Measurements from ENCODE around the gene ZNF764.

ZNF764 gene

DNA sequence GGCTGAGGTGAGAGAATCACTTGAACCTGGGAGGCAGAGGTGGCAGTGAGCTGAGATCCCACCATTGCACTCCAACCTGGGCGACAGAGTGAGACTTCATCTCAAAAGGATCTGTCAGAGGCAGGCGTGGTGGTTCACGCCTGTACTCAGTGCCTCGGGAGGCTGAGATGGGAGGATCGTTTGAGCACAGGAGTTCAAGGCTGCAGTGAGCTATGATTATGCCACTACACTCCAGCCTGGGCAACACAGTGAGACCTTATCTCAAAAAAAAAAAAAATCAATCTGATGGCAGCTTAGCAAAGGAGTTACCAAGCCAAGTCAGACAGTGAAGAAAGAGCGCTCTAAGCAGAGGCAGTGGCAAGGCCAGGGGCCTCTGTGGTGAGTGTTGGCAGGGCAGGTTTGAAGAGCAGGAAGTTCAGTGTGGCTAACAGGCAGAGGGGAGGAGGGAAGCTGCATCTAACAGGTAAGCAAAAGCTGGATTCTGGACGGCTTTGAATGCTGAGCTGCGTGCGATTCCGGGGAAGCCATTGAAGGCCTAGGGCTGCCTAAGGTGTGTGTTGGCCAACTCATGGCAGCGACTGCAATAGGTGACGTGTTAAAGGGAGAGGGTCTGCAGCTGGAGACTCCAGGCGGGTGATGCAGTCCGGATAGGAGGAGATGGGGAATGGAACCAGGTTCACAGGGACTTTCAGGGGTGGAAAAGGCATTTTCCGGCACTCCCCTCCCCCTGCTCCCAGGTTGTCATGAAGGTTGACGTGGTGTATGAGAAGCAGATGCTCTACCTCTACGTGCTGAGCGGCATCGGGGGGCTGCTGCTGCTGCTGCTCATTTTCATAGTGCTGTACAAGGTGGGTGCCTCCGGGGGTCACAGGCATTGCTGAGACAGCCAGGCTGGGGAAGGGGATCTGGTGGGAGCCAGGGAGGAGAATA is 38.8 kb downstream of the ZNF764 start:
- H3K9me3 ChIP-seq (ENCODE audit: control insufficient read depth in 2 of 2, low read length in 2 of 2), result no peaks in the 10 kb centered on the region

DNA sequence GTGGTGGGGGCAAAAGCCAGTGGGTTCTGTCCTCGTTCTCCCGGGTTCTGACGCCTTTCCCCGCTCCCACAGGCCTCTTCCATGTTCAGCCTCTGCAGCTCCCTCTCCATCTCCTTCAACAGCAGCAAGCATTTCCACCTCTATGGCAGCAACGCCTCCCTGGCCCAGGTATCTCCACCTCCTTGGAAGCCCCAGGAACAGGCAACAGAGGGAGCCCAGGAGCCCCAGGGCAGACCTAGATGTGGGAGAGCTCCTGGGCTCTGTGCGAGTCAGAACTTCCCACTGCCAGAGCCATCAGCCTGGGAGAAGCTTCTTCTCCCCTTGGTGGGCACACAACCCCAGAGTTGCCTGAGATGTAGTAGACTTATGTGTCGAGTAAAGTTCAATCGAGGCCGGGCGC is 39.6 kb downstream of the ZNF764 start:
- Histone ChIP-seq H3K27ac (ENCODE audit: low read length) (no peak overlapping the region), H3K36me3 (ENCODE audit: control insufficient read depth in 2 of 2, insufficient read depth in 2 of 2, low read length in 2 of 2) (no peaks in the 10 kb centered on the region)

More for the DNA sequence above, 38.8 kb downstream of the ZNF764 start:
- H3K27me3 ChIP-seq (ENCODE audit: control insufficient read depth in 1 of 2, insufficient read depth in 2 of 2, low read length in 2 of 2), result no peaks in the 10 kb centered on the region
- no peak overlapping the region for H3K9ac ChIP-seq (ENCODE audit: low read length in 2 of 2)
- H3K27ac ChIP-seq (ENCODE audit: low read length), result no peak overlapping the region
- no peaks in the 10 kb centered on the region for H3K36me3 ChIP-seq (ENCODE audit: control insufficient read depth in 2 of 2, insufficient read depth in 2 of 2, low read length in 2 of 2)
- H3K4me3 ChIP-seq (ENCODE audit: low read length in 2 of 2), result no peak overlapping the region
- no peaks in the 10 kb centered on the region for H3K4me1 ChIP-seq (ENCODE audit: control insufficient read depth, insufficient read depth, low read length)

DNA sequence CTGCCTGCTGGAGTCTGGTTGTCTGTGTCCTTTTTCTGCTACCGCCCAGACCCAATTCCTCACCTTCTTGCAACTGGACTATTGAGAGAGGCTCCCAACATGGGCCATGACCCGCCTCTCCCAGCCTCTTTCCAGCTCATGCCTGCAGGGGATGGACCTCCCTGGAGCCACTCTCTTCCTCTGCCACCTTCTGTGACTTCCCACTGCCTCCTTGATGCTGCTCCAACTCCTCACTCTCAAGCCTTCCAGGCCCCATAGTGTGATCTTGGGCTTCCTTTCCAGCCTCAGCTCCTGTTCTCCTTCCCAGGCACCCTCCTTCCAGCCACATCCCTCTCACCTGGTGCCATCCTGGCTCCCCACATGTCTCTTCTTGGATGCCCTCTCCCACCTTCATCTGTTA is 42.9 kb downstream of the ZNF764 start:
- Histone ChIP-seq H3K27me3 (ENCODE audit: control insufficient read depth in 1 of 2, insufficient read depth in 2 of 2, low read length in 2 of 2) (no peaks in the 10 kb centered on the region), H3K9me3 (ENCODE audit: control insufficient read depth in 2 of 2, low read length in 2 of 2) (no peaks in the 10 kb centered on the region), H3K27ac (ENCODE audit: low read length) (no peak overlapping the region), H3K4me1 (ENCODE audit: control insufficient read depth, insufficient read depth, low read length) (no peaks in the 10 kb centered on the region), H3K36me3 (ENCODE audit: control insufficient read depth in 2 of 2, insufficient read depth in 2 of 2, low read length in 2 of 2) (no peaks in the 10 kb centered on the region), H3K9ac (ENCODE audit: low read length in 2 of 2) (no peak overlapping the region), H3K4me3 (ENCODE audit: low read length in 2 of 2) (no peak overlapping the region)

More for the DNA sequence above, 39.6 kb downstream of the ZNF764 start:
- H3K4me3 ChIP-seq (ENCODE audit: low read length in 2 of 2), result no peak overlapping the region
- no peak overlapping the region for H3K9ac ChIP-seq (ENCODE audit: low read length in 2 of 2)
- H3K9me3 ChIP-seq (ENCODE audit: control insufficient read depth in 2 of 2, low read length in 2 of 2), result no peaks in the 10 kb centered on the region
- H3K4me1 ChIP-seq (ENCODE audit: control insufficient read depth, insufficient read depth, low read length), result no peaks in the 10 kb centered on the region
- no peaks in the 10 kb centered on the region for H3K27me3 ChIP-seq (ENCODE audit: control insufficient read depth in 1 of 2, insufficient read depth in 2 of 2, low read length in 2 of 2)

DNA sequence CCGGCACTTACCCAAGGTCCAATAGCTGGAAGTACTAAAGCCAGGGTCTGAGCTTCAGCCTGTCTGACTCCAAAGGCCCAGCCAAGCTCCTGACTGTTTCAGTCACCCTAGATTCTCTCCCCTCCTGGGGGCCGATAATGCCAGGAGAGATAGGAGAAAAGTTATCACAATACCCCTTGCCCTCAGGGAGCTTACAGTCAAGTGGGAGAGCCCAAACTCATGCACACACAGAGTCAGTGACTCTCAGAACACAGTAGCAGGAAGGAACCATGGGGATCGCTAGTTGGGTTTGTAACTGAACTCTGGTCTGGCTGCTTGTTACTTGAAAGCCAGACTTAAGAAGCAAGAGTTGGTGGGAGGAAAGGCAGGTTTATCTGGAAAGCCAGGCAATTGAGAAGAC is 46.7 kb downstream of the ZNF764 start:
- no peaks in the 10 kb centered on the region for H3K36me3 ChIP-seq (ENCODE audit: control insufficient read depth in 2 of 2, insufficient read depth in 2 of 2, low read length in 2 of 2)
- no peaks in the 10 kb centered on the region for H3K4me1 ChIP-seq (ENCODE audit: control insufficient read depth, insufficient read depth, low read length)
- no peak overlapping the region for H3K9ac ChIP-seq (ENCODE audit: low read length in 2 of 2)
- H3K4me3 ChIP-seq (ENCODE audit: low read length in 2 of 2), result no peak overlapping the region
- no peak overlapping the region for H3K27ac ChIP-seq (ENCODE audit: low read length)
- H3K9me3 ChIP-seq (ENCODE audit: control insufficient read depth in 2 of 2, low read length in 2 of 2), result no peaks in the 10 kb centered on the region
- no peaks in the 10 kb centered on the region for H3K27me3 ChIP-seq (ENCODE audit: control insufficient read depth in 1 of 2, insufficient read depth in 2 of 2, low read length in 2 of 2)

DNA sequence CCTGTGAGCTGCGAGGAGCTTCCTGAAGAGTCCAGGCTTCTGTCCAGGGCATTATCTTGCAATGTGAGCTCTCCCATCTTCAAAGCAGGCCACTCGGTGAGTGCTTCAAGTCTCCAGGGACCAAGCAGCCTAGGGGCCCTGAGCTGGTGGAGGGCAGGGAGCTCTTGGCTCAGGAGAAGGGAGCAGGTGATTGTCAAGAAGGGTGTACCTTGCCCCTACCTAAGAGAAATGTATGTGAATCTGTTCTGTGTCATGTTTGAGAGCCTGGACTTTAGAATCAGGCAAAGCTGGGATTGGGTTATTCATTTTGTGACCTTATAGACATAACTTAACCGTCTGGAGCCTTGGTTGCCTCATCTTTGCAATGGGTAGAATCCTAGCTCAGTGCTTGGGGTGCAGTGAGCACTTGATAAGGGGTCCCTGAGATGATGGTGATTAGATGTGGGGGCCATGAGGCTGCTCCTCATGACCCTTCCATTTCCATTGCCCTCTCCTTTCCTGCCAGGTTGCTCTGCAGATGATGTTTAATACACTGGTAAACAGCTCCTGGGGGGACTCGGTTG is 47.7 kb downstream of the ZNF764 start:
- H3K4me3 ChIP-seq (ENCODE audit: low read length in 2 of 2), result no peak overlapping the region
- H3K36me3 ChIP-seq (ENCODE audit: control insufficient read depth in 2 of 2, insufficient read depth in 2 of 2, low read length in 2 of 2), result no peaks in the 10 kb centered on the region
- H3K4me1 ChIP-seq (ENCODE audit: control insufficient read depth, insufficient read depth, low read length), result no peaks in the 10 kb centered on the region
- no peak overlapping the region for H3K27ac ChIP-seq (ENCODE audit: low read length)
- H3K9me3 ChIP-seq (ENCODE audit: control insufficient read depth in 2 of 2, low read length in 2 of 2), result no peaks in the 10 kb centered on the region
- no peak overlapping the region for H3K9ac ChIP-seq (ENCODE audit: low read length in 2 of 2)
- H3K27me3 ChIP-seq (ENCODE audit: control insufficient read depth in 1 of 2, insufficient read depth in 2 of 2, low read length in 2 of 2), result no peaks in the 10 kb centered on the region

DNA sequence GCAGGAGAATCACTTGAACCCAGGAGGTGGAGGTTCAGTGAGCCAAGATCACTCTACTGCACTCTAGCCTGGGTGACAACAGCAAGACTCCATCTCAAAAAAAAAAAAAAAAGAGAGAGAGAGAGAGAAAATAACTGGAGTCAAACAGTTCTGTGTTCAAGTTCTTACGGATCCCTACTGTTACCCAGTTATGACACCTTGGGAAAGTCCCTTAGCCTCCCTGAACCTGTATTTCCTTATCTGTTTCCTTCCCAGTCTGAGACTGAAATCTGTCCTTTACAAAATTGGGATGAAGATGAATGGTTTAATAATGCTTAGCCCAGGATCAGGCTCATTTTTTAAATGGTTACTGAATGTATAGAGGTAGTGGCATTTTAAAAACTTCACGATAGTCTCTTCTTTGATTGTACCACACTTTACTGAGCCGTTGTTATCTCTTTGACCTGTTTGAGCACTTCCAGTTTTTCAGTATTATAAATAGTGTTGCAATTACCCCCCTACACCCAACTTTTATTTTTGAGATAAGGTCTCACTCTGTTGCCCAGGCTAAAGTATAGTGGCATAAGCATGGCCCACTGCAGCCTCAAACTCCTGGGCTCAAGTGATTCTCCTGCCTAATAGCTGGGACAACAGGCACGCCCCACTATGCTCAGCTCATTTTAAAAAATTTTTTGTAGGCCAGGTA is 49.0 kb downstream of the ZNF764 start:
- H3K36me3 ChIP-seq (ENCODE audit: control insufficient read depth in 2 of 2, insufficient read depth in 2 of 2, low read length in 2 of 2), result no peaks in the 10 kb centered on the region
- H3K27me3 ChIP-seq (ENCODE audit: control insufficient read depth in 1 of 2, insufficient read depth in 2 of 2, low read length in 2 of 2), result no peaks in the 10 kb centered on the region
- H3K4me1 ChIP-seq (ENCODE audit: control insufficient read depth, insufficient read depth, low read length), result no peaks in the 10 kb centered on the region
- no peaks in the 10 kb centered on the region for H3K9me3 ChIP-seq (ENCODE audit: control insufficient read depth in 2 of 2, low read length in 2 of 2)
- H3K27ac ChIP-seq (ENCODE audit: low read length), result no peak overlapping the region
- no peak overlapping the region for H3K4me3 ChIP-seq (ENCODE audit: low read length in 2 of 2)
- H3K9ac ChIP-seq (ENCODE audit: low read length in 2 of 2), result no peak overlapping the region
